HCT116 (cell line): Measurements from ENCODE around the gene SLX9. TPM values are rescaled to one million over a fixed set of nuclear protein-coding genes. Genes with fewer than 3 reads are reported as not detected.

Source experiments
- CEBPB ChIP-seq: IDR thresholded peaks from 2 replicates; pipeline ENCODE4 v1.6.1; 2012; ENCODE audit warnings: low read depth
- EGR1 ChIP-seq: IDR thresholded peaks from 2 replicates; pipeline ENCODE4 v1.6.1; 2012; ENCODE audit warnings: low read depth
- ELF1 ChIP-seq: IDR thresholded peaks from 2 replicates; pipeline ENCODE4 v1.6.1; 2012; ENCODE audit warnings: low read depth, borderline replicate concordance
- POLR2A ChIP-seq: IDR thresholded peaks from 2 replicates; pipeline ENCODE4 v1.7.0; 2011; ENCODE audit warnings: borderline replicate concordance; ENCODE audit not compliant: insufficient read depth, insufficient read length; ENCODE audit errors: extremely low read depth
- REST ChIP-seq: IDR thresholded peaks from 2 replicates; pipeline ENCODE4 v1.6.1; 2012; ENCODE audit warnings: low read depth
- SIN3A ChIP-seq: IDR thresholded peaks from 2 replicates; pipeline ENCODE4 v1.6.1; 2012; ENCODE audit warnings: low read depth
- SP1 ChIP-seq: IDR thresholded peaks from 2 replicates; pipeline ENCODE4 v1.6.1; 2012; ENCODE audit warnings: low read depth
- SRF ChIP-seq: IDR thresholded peaks from 2 replicates; pipeline ENCODE4 v1.6.1; 2012; ENCODE audit warnings: low read depth
- TCF7L2 ChIP-seq: IDR thresholded peaks from 2 replicates; pipeline ENCODE4 v1.7.0; 2011; ENCODE audit warnings: borderline replicate concordance, inconsistent platforms; ENCODE audit not compliant: insufficient read depth, insufficient read length; ENCODE audit errors: extremely low read depth
- ZNF274 ChIP-seq: fragments of 200-500 bp; sonication (Bioruptor generic); IDR thresholded peaks from 2 replicates; pipeline ENCODE4 v1.6.1; 2014; ENCODE audit warnings: mild to moderate bottlenecking, low read depth, low read length, inconsistent platforms
- total RNA-seq: library from RNA; stranded (reverse); gene quantifications from one replicate; pipeline ENCODE4 v1.2.1, GENCODE V29; 2021; ENCODE audit not compliant: unreplicated experiment
- TF ChIP-seq, protein P1 (sequence below), 3 experiments: fragments of 200-600 bp in 1 of 3; sonication (generic) in 1 of 3; IDR thresholded peaks in 2 of 3; conservative IDR thresholded peaks in 1 of 3; 2 replicates each; pipeline ENCODE4 v1.5.1; 2012 to 2017; ENCODE audit warnings: low read depth in 2 of 3, low read length in 2 of 3, antibody characterized with exemption in 1 of 3, borderline replicate concordance in 1 of 3, control low read depth in 1 of 3, mild to moderate bottlenecking in 1 of 3, mixed read lengths in 1 of 3, mixed run types in 1 of 3, moderate library complexity in 1 of 3; ENCODE audit not compliant: insufficient read depth in 1 of 3

Gene SLX9
- total RNA-seq, 1 experiment from 2014 or later = 61.9 TPM

- TF ChIP-seq, protein P1, sequence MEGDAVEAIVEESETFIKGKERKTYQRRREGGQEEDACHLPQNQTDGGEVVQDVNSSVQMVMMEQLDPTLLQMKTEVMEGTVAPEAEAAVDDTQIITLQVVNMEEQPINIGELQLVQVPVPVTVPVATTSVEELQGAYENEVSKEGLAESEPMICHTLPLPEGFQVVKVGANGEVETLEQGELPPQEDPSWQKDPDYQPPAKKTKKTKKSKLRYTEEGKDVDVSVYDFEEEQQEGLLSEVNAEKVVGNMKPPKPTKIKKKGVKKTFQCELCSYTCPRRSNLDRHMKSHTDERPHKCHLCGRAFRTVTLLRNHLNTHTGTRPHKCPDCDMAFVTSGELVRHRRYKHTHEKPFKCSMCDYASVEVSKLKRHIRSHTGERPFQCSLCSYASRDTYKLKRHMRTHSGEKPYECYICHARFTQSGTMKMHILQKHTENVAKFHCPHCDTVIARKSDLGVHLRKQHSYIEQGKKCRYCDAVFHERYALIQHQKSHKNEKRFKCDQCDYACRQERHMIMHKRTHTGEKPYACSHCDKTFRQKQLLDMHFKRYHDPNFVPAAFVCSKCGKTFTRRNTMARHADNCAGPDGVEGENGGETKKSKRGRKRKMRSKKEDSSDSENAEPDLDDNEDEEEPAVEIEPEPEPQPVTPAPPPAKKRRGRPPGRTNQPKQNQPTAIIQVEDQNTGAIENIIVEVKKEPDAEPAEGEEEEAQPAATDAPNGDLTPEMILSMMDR (IDR thresholded peaks at IDR 0.05 in 2 of 3, conservative IDR thresholded peaks at IDR 0.05 in 1 of 3; ENCODE audit: borderline replicate concordance in 1 of 3, insufficient read depth in 1 of 3, low read depth in 2 of 3, low read length in 2 of 3) = no peak
- TF ChIP-seq SRF = no peak
- TF ChIP-seq SP1 = no peak
- TF ChIP-seq SIN3A = no peak
- TF ChIP-seq ZNF274 = no peak
- TF ChIP-seq TCF7L2 = no peak
- no peak for TF ChIP-seq EGR1
- no peak for TF ChIP-seq POLR2A
- no peak for TF ChIP-seq REST
- TF ChIP-seq CEBPB = no peak
- TF ChIP-seq ELF1 = no peak
- TF ChIP-seq, all 23 proteins: peak for 0
These were observed 44.6 kb downstream of the SLX9 start (continued) for GRCh38 chr21:44984428-44984791.
